ENCODE measurements around the gene NOP58.

DNA sequence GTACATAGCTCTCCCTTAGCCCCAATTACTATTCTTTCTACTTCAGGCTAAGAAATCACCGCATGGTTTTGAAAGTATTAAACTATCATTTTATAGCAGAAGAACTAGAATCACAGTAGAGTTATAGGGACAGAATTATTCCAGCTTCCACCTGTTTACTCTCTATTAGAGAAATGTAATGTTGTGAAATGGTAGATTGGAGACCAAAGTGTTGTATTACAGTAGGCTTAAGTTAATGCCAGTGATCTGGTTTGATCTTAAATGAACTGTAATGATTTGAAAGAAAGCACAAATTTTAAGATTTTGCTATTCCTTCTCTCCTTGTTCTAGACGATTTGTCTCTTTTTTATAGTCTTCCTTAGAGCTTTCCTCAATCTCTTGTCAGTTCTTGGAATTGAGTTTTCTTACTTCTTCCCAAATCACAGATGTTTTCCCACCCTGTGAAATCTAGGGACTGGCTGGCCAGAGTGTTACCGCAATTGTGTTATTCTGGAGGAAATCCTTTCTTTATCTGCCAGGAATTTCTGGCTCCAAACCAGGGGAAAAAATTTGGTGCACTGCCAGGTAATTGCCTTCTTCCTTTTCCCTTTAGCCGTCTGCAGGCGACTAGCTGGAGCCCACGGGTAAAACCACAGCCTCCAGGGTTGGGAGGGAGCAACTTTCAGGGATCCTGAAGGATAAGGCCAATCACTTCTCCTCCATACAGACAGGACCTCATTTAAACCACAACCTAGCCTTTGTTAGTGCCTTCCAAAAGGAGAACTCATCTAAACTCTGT is 51.7 kb downstream of the NOP58 start:
- TF ChIP-seq TAF1 (IDR thresholded peaks at IDR 0.05; ENCODE audit: low read depth, low read length) (no peak), POLR2AphosphoS5 (IDR thresholded peaks at IDR 0.05; ENCODE audit: low read depth, low read length) (no peak), POLR2A (IDR thresholded peaks at IDR 0.05; ENCODE audit: low read depth, low read length) (no peak), POU2F2 (IDR thresholded peaks at IDR 0.05; ENCODE audit: low read depth, low read length) (no peak)

Data from GM12891 (cell line).